GM12875 (cell line): ENCODE measurements around the gene NEIL3.

Source experiments
- H3K4me3 ChIP-seq: one replicate; pipeline ENCODE4 v1.5.1; 2011; ENCODE audit warnings: low read depth, low read length, control low read depth
- CTCF ChIP-seq: IDR thresholded peaks from 2 replicates; pipeline ENCODE4 v1.5.1; 2011; ENCODE audit warnings: low read depth, mild to moderate bottlenecking, control low read depth, inconsistent platforms, low read length, moderate library complexity, borderline replicate concordance; ENCODE audit not compliant: insufficient read depth

The NEIL3 gene

GRCh38 chr4:177396352-177396751 is 86.7 kb downstream of the NEIL3 start:
- no peak overlapping the region for H3K4me3 ChIP-seq
- TF ChIP-seq CTCF, result no peak

- no peak for TF ChIP-seq CTCF
- no peak overlapping the region for H3K4me3 ChIP-seq
These were observed 90.4 kb downstream of the NEIL3 start for GRCh38 chr4:177400030-177400429.

GRCh38 chr4:177401658-177402273 is 92.1 kb downstream of the NEIL3 start:
- TF ChIP-seq CTCF, result no peak
- no peak overlapping the region for H3K4me3 ChIP-seq

GRCh38 chr4:177403746-177404145 is 94.1 kb downstream of the NEIL3 start:
- no peak for TF ChIP-seq CTCF
- H3K4me3 ChIP-seq, result no peak overlapping the region

GRCh38 chr4:177404342-177404741 is 94.7 kb downstream of the NEIL3 start:
- no peak overlapping the region for H3K4me3 ChIP-seq
- no peak for TF ChIP-seq CTCF

- TF ChIP-seq CTCF, result no peak
- no peak overlapping the region for H3K4me3 ChIP-seq
These were observed 95.3 kb downstream of the NEIL3 start for GRCh38 chr4:177404986-177405385.

GRCh38 chr4:177405508-177405907 is 95.8 kb downstream of the NEIL3 start:
- H3K4me3 ChIP-seq, result no peak overlapping the region
- TF ChIP-seq CTCF, result no peak
